Right ventricle myocardium inferior (tissue), 1 donor: ENCODE data around the gene ICOSLG. TPM values are rescaled to one million over a fixed set of nuclear protein-coding genes. Genes with fewer than 3 reads are reported as not detected.
"Not testable (repeated sequence)": the region's sequence is repeated elsewhere in the genome, so short reads cannot be mapped to it uniquely, and the experiment has no call there.

Source experiments
- ATAC-seq: fragments of 200-7000 bp; cut with Tn5 transposase; one replicate; pipeline ENCODE4 v1.9.1; 2020; ENCODE audit warnings: mild to moderate bottlenecking, moderate library complexity
- DNase-seq: peaks from one replicate; pipeline ENCODE4 v3.0.0; 2021; ENCODE audit errors: missing footprints
- intact Hi-C: fragments of 100-400 bp; cut with DNase I; formaldehyde crosslinking; loops from one replicate; pipeline ENCODE4 v1.11.0; 2022
- total RNA-seq: library from RNA; stranded (reverse); fragmentation: NEBNext Ultra II Directional; extraction: Animal tissue kit (Norgen Biotek cat#: 25700); gene quantifications from one replicate; pipeline ENCODE4 v1.2.1, GENCODE V29; 2021
- donor health status: DM: no; HTN: yes; CAD: no; lungs with severe emphysema.

ICOSLG gene
- total RNA-seq, 1 donor from 2014 or later, result 4.9 TPM

DNA sequence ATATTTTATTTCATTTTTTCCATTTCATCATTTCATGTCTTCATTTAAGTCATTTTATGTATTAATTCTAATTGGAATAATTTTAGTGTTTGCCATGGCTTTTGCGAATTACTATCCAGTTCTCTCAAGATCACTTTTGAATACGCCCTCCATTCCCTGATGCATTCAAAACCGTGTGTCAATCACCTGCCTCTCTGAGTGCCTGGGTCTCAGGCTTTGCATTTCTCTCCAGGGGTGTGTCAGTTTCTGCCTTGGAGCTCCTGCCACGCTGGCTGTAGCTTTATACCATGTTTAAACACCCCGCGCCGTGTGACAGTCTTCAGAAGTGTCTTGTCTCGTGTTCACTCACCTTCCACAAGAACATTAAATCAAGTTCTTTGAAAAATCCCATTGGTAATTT, 28.3 kb upstream of the ICOSLG start:
- DNase-seq (no peak), ATAC-seq (no peak)
- intact Hi-C loops, result no loop called here

GRCh38 chr21:44267655-44268142, 27.0 kb upstream of the ICOSLG start:
- intact Hi-C loops, result no loop called here
- DNase-seq (peak; percentile 65), ATAC-seq (peak; percentile 57)

DNA sequence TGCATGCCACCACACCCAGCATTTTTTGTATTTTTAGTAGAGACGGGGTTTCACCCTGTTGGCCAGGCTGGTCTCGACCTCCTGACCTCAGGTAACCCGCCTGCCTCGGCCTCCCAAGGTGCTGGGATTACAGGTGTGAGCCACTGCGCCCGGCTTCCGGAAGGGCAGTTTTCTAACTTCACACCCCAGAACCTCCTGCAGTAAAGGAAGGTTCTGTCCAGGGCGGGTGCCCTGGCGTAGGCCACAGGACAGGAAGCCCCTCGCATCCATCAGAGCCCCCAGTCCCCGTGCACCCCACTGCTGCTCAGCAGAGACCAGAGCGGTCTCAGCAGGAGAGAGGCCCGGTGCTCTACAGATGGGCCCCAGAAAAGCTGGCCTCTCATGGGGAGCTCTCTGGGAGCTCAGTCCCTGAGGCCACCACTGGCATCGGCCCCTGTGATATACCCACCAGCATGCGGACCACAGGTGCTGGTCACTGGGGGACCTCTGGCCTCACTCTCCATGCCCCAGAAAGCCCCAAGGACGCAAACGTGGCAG, 25.1 kb upstream of the ICOSLG start:
- intact Hi-C loops, result no loop called here
- DNase-seq (no peak), ATAC-seq (no peak)

- intact Hi-C loops, result no loop called here
- no peak for ATAC-seq
Observed at GRCh38 chr21:44263768-44264167, 23.0 kb upstream of the ICOSLG start.

DNA sequence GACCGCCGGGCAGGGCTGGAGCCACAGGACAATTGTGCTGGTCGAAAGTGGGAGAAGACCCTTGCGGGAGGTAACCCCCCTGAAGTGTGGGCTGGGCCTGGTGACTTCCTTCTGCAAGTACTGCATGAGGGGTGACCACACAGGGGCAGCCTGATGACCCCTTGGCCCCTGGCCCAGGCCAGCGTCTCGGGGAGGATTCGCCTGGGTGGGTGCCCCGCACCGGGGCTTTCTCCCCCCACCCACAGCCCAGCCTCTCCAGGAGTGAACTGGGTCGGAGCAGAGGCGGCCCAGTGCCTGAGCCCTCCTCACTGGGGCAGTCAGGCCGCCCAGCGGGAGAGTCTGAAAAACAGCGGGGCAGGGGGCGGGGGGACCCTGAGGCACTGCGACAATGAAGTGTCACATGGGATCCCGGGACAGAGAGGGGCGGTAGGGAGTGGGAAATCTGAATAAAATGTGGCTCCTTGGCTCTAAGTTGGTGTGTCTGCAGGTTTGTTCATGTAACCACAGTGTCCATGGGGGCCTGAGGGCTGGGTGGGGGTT, 22.5 kb upstream of the ICOSLG start:
- intact Hi-C loops, result no loop called here
- ATAC-seq (no peak), DNase-seq (peak; percentile 60)

More at GRCh38 chr21:44263768-44264167, 23.0 kb upstream of the ICOSLG start:
- DNase-seq, result no peak

DNA sequence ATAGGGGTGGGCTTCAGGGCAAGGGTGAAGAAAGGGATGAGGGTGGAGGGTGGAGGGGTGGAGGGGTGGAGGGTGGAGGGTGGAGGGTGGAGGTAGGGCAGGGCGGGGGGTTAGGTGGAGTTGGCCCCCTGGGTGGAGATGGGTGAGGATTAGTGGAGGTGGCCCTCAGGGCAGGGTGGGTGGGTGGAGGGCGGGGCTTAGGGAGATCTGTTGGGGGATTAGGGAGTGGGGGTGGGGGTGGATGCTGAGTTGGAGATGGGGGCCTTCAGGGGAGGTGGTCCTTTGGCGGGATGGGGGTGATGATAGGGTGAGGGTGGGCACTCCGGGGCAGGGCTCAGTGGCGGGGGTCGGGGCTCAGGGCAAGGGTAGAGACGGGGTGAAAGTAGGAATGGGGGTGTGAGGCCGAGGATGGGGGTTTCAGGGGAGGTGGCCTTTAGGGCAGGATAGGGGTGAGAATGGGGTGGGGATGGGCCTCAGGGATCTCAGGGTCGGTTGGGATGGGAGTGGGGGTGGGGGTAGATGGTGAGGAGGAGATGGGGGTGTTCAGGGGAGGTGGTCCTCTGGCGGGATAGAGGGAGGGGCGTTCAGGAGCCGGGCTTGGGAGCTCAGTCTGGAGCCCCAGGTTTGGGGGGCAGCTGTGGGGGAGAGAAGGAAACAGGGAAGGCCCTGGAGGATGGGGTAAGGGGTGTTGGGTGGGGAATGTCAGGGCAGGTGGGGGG, 21.8 kb upstream of the ICOSLG start:
- intact Hi-C loops, result no loop called here
- ATAC-seq (no peak), DNase-seq (no peak)

- intact Hi-C loops, result no loop called here
- no peak for DNase-seq
Observed at GRCh38 chr21:44261675-44262295, 21.0 kb upstream of the ICOSLG start, which contains the start of gene DNMT3L. TSS of gene DNMT3L (minus strand) at chr21:44261897. CDS start at chr21:44261259, 638 bp downstream.

DNA sequence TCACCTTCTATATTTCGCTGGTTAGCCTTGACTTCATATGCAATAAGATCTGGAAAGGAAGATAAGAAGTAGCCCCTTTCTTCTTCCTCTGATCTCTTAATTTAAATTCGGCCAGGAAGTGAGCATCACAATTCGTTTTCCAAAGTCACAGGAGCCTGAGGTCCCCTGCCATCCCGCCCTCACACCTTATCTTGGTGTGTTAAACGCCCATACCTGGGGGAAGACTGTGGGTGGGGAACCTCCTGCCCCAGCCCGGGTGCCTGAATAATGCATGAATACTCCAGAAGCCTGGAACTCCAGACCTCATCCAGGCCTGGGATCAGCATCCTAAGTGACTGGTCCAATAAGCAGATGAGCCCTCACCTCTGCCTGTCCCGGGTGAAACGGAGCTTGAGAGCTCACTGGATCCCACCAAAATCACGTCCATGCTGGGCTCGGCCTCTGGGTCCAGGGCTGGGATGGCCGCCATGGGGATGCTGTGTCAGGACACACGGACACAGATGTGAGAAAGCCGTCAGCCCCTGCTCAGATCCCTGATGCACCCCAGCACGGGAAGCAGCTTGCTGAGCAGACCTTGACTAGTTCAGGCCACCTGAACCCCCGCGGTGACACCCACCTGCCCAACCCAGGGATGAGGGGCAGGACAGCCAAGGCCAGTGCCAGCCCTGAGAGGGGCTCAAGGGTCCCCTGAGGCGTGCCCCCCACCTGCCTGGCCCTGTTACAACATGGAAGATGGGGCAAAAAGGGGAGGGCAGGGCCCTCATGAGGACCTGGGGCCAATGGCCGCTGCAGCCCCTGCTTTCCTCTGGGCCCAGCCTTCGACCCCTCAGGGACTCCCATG, 20.3 kb upstream of the ICOSLG start:
- DNase-seq (no peak), ATAC-seq (no peak)

More at GRCh38 chr21:44261675-44262295, 21.0 kb upstream of the ICOSLG start, which contains the start of gene DNMT3L:
- ATAC-seq, result no peak

DNA sequence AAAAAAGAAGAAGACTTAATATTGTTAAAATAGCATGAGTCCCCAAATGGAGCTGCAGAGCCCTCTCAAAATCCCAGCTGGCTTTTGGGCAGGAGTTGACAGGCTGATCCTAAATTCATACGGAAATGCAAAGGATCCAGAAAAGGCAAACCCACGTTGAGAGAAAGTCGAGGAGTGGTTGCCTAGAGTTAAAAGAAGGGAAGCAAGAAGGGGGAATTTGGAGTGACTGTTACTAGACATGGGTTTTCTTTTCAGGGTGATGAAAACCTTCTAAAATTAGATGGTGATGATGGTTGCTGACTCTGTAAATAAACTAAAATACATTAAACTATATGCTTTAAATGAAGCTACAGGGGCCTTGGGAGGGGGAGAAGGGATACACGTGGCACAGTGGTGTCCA, 19.3 kb upstream of the ICOSLG start:
- DNase-seq, result no peak
- intact Hi-C loops, result no loop called here
- no peak for ATAC-seq

More for the DNA sequence above, 20.3 kb upstream of the ICOSLG start:
- intact Hi-C loops, result no loop called here

GRCh38 chr21:44259082-44259705, 18.5 kb upstream of the ICOSLG start:
- DNase-seq (no peak), ATAC-seq (no peak)
- intact Hi-C loops, result no loop called here

DNA sequence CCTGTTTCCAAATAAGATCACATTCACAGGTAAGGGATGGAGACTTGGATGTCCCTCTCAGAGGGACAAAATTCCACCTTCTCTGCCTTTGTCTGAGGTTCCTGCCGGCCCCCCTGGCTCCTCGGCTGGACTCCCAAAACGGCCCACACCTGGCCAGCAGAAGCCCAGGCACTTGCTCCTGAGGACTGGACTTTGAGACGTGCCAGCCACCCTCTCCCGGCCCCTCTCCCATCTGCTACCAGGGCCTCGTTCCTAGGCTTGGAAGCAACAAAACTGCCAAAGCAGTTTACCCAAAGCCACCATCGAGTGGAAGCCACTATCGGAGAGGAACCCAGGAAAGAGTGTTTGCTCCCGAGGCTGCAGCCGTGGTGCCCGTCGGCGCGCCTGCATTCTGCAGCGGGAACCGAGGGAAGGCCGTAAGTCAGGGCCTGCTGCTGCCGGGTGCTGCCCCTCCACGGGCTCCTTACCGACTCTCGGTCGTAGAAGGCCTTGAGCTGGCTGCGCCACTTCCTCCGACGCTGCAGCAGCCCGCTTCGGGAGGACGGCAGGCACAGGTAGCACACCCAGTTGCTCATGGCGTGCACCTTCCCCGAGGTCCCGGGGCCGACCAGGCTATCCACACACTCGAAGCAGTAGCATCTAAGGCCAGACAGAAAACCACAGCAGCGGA, 17.4 kb upstream of the ICOSLG start:
- no peak for ATAC-seq
- DNase-seq, result no peak
- intact Hi-C loops, result no loop called here

- peak; percentile 43 for ATAC-seq
- DNase-seq, result no peak
- intact Hi-C loops, result no loop called here
Observed at GRCh38 chr21:44255511-44255981, 14.8 kb upstream of the ICOSLG start.

- intact Hi-C loops, result no loop called here
Observed at GRCh38 chr21:44253832-44254710, 13.3 kb upstream of the ICOSLG start.

DNA sequence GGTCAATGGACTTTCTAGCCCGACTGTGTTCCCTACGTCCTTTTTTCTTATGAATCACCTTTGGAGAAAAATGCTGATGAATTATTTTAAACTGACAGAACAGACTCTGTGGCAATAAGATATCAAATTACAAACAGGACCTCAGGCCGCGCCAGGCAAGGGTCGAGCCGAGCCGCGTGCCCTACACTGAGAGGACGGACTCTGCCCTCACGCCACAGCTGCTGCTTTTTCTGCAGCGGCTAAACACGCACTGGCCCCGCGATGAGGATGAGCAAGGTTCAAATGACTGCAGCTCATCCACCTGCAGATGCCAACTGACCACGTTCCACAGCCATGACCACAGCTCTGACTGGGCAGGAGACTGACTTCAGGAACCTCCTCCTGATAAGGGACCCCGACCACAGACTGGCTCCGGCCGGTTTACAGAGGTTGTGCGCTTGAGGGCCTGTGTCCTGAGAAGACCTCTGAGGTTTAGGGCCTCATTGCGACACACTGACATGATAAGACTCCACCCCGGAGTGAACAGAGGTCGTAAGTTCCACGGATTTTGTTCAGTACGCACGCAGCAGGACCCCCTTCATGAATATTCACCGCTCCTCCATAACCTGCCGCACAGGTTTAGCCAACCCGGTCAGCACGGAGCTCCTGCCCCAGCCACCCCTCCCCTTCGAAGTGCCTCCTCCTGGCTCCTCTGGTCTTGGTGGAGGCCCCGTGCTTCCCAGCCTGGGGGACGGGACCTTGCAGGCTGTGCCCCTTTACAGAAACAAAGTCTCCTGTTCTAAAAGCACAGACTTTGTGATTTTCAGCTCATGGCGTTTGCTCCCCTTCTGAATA, 8.7 kb upstream of the ICOSLG start:
- intact Hi-C loops, DNase-seq: not testable (repeated sequence)
- ATAC-seq, result peak; percentile 53

More at GRCh38 chr21:44253832-44254710, 13.3 kb upstream of the ICOSLG start:
- DNase-seq (no peak), ATAC-seq (no peak)

GRCh38 chr21:44247904-44248303, 7.2 kb upstream of the ICOSLG start:
- ATAC-seq, DNase-seq, intact Hi-C loops: not testable (repeated sequence)

GRCh38 chr21:44243980-44244379, 3.2 kb upstream of the ICOSLG start:
- intact Hi-C loops, DNase-seq, ATAC-seq: not testable (repeated sequence)
